Neural cell (in vitro differentiated cells): ENCODE data around the gene CACNA1B. TPM values are rescaled to one million over a fixed set of nuclear protein-coding genes. Genes with fewer than 3 reads are reported as not detected.

Source experiments
- H2AFZ ChIP-seq: fragments of 200-600, 300-800 bp; sonication (generic), shearing (Covaris generic); 2 replicates; pipeline ENCODE4 v1.6.0; 2014; ENCODE audit warnings: low read depth, mild to moderate bottlenecking, antibody characterized with exemption, low read length, moderate library complexity
- H3F3A ChIP-seq: fragments of 200-600 bp; shearing (Covaris generic); 2 replicates; pipeline ENCODE4 v1.6.1; 2016; ENCODE audit warnings: mild to moderate bottlenecking, moderate library complexity, mixed read lengths, antibody characterized with exemption, low read length; ENCODE audit not compliant: insufficient read depth, poor library complexity, severe bottlenecking
- H3K27ac ChIP-seq: fragments of 200-600, 300-800 bp; sonication (generic), shearing (Covaris generic); 2 replicates; pipeline ENCODE4 v1.5.1; 2014; ENCODE audit warnings: mild to moderate bottlenecking, low read length, moderate library complexity
- H3K27me3 ChIP-seq: fragments of 300-800, 200-600 bp; sonication (generic), shearing (Covaris generic); 2 replicates; pipeline ENCODE4 v1.6.0; 2014; ENCODE audit warnings: mild to moderate bottlenecking, low read depth, low read length, moderate library complexity; ENCODE audit not compliant: insufficient read depth
- H3K36me3 ChIP-seq: fragments of 300-800, 200-600 bp; sonication (generic), shearing (Covaris generic); 2 replicates; pipeline ENCODE4 v1.5.1; 2014; ENCODE audit warnings: mild to moderate bottlenecking, antibody characterized with exemption, low read length, moderate library complexity; ENCODE audit not compliant: insufficient read depth
- H3K4me2 ChIP-seq: fragments of 300-800, 200-600 bp; sonication (generic), shearing (Covaris generic); 2 replicates; pipeline ENCODE4 v1.6.0; 2014; ENCODE audit warnings: mild to moderate bottlenecking, low read length
- H3K4me3 ChIP-seq: fragments of 300-800, 200-600 bp; sonication (generic), shearing (Covaris generic); 2 replicates; pipeline ENCODE4 v1.5.1; 2014; ENCODE audit warnings: mild to moderate bottlenecking, low read length, moderate library complexity
- H3K79me2 ChIP-seq: fragments of 200-600 bp; shearing (Covaris generic); replicated peaks from 2 replicates; pipeline ENCODE4 v1.6.0; 2014; ENCODE audit warnings: mild to moderate bottlenecking, low read length, moderate library complexity; ENCODE audit not compliant: insufficient read depth
- H3K9ac ChIP-seq: fragments of 300-800, 200-600 bp; sonication (generic), shearing (Covaris generic); 2 replicates; pipeline ENCODE4 v1.6.1; 2016; ENCODE audit warnings: mild to moderate bottlenecking, low read length, mixed read lengths
- H3K9me2 ChIP-seq: fragments of 200-600 bp; shearing (Covaris generic); 2 replicates; pipeline ENCODE4 v1.6.1; 2016; ENCODE audit warnings: mild to moderate bottlenecking, low read length, mixed read lengths; ENCODE audit not compliant: insufficient read depth
- H3K9me3 ChIP-seq: fragments of 200-600, 300-800 bp; sonication (generic), shearing (Covaris generic); 2 replicates; pipeline ENCODE4 v1.6.1; 2016; ENCODE audit warnings: mild to moderate bottlenecking, mixed run types, low read length, moderate library complexity, mixed read lengths
- H4K20me1 ChIP-seq: fragments of 200-600 bp; shearing (Covaris generic); 2 replicates; pipeline ENCODE4 v1.6.1; 2016; ENCODE audit warnings: mild to moderate bottlenecking, mixed run types; ENCODE audit not compliant: insufficient read depth
- EZH2 ChIP-seq: fragments of 200-600, 300-800 bp; shearing (Covaris generic), sonication (generic); IDR thresholded peaks from 2 replicates; pipeline ENCODE4 v1.6.1; 2014; ENCODE audit warnings: antibody characterized with exemption, low read length, borderline replicate concordance, mild to moderate bottlenecking; ENCODE audit not compliant: insufficient read depth, poor library complexity, severe bottlenecking
- MXI1 ChIP-seq: fragments of 450-650 bp; conservative IDR thresholded peaks from 2 replicates; pipeline ENCODE4 v1.6.1; 2014; ENCODE audit warnings: antibody characterized with exemption, mild to moderate bottlenecking; ENCODE audit not compliant: poor library complexity, severe bottlenecking
- POLR2AphosphoS5 ChIP-seq: IDR thresholded peaks from 2 replicates; pipeline ENCODE4 v1.6.1; 2012
- RAD21 ChIP-seq: fragments of 450-650 bp; conservative IDR thresholded peaks from 2 replicates; pipeline ENCODE4 v1.6.1; 2014; ENCODE audit warnings: antibody characterized with exemption, mild to moderate bottlenecking, moderate library complexity
- SMC3 ChIP-seq: fragments of 450-650 bp; conservative IDR thresholded peaks from 2 replicates; pipeline ENCODE4 v1.6.1; 2014; ENCODE audit warnings: antibody characterized with exemption, mild to moderate bottlenecking, moderate library complexity; ENCODE audit not compliant: poor library complexity
- TAF1 ChIP-seq: IDR thresholded peaks from 2 replicates; pipeline ENCODE4 v1.6.1; 2012; ENCODE audit warnings: low read depth
- polyA plus RNA-seq: library from polyadenylated mRNA; depleted of rRNA; stranded (reverse); fragments of >200 nt; gene quantifications from 2 replicates; pipeline ENCODE4 v1.2.3, GENCODE V29; 2014
- TF ChIP-seq, protein P1 (sequence below): fragments of 450-650 bp; IDR thresholded peaks from 2 replicates; pipeline ENCODE4 v1.5.1; 2014; ENCODE audit warnings: antibody characterized with exemption, mild to moderate bottlenecking, moderate library complexity; ENCODE audit not compliant: poor library complexity, severe bottlenecking
- TF ChIP-seq, protein P2 (sequence below): IDR thresholded peaks from 2 replicates; pipeline ENCODE4 v1.6.1; 2012; ENCODE audit warnings: borderline replicate concordance

Gene CACNA1B
- polyA plus RNA-seq, 1 donor from 2014 or later: 5.8 TPM

DNA sequence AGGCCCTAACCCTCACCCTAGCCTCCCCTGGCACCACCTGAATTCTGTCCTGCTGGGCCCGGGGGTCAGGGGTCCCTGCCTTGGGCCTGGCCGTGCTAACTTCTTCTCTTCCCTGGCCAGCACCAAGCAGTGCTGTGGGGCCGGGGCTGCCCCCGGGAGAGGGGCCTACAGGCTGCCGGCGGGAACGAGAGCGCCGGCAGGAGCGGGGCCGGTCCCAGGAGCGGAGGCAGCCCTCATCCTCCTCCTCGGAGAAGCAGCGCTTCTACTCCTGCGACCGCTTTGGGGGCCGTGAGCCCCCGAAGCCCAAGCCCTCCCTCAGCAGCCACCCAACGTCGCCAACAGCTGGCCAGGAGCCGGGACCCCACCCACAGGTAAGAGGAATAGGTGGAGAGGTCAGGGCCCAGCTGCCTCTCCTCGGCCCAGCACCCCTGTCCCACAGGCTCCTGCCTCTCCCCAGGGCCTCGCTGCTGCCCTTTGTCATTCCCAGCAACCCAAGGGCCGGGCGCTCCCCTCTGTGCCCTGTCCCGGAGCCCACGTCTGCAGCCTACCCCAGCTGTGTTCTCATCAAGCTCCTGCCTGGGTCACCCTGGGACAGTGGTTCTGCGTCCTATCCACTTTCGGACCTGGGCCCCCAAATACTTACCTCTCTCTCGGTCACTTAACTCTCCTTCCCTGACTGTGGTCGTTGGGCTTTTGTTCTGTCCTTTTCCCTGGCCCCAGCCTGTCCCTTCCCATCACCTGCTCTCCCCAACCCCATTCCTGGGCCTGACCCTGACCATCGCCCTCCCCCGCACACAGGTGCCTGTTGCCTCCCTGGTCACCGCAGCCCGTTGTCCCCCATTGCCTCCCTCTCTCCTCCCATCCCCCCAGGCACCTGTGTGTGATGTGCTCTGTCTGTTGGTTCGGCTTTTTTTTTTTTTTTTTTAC lies 243.2 kb downstream of the CACNA1B start:
- Histone ChIP-seq H3K79me2 (no peaks in the 10 kb centered on the region), H3K4me3 (no peak overlapping the region), H4K20me1 (no peaks in the 10 kb centered on the region), H3K36me3 (peaks cover 7% of the 10 kb centered on the region), H3F3A (no peaks in the 10 kb centered on the region), H3K9me2 (no peaks in the 10 kb centered on the region), H3K4me2 (no peak overlapping the region), H2AFZ (no peak overlapping the region), H3K9me3 (peaks cover 9% of the 10 kb centered on the region), H3K9ac (no peak overlapping the region), H3K27ac (no peak overlapping the region), H3K27me3 (no peaks in the 10 kb centered on the region)
- no peak for TF ChIP-seq RAD21
- TF ChIP-seq, protein P1, sequence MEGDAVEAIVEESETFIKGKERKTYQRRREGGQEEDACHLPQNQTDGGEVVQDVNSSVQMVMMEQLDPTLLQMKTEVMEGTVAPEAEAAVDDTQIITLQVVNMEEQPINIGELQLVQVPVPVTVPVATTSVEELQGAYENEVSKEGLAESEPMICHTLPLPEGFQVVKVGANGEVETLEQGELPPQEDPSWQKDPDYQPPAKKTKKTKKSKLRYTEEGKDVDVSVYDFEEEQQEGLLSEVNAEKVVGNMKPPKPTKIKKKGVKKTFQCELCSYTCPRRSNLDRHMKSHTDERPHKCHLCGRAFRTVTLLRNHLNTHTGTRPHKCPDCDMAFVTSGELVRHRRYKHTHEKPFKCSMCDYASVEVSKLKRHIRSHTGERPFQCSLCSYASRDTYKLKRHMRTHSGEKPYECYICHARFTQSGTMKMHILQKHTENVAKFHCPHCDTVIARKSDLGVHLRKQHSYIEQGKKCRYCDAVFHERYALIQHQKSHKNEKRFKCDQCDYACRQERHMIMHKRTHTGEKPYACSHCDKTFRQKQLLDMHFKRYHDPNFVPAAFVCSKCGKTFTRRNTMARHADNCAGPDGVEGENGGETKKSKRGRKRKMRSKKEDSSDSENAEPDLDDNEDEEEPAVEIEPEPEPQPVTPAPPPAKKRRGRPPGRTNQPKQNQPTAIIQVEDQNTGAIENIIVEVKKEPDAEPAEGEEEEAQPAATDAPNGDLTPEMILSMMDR: no peak
- no peak for TF ChIP-seq SMC3
- TF ChIP-seq EZH2: no peak
- TF ChIP-seq POLR2AphosphoS5: no peak
- no peak for TF ChIP-seq MXI1

DNA sequence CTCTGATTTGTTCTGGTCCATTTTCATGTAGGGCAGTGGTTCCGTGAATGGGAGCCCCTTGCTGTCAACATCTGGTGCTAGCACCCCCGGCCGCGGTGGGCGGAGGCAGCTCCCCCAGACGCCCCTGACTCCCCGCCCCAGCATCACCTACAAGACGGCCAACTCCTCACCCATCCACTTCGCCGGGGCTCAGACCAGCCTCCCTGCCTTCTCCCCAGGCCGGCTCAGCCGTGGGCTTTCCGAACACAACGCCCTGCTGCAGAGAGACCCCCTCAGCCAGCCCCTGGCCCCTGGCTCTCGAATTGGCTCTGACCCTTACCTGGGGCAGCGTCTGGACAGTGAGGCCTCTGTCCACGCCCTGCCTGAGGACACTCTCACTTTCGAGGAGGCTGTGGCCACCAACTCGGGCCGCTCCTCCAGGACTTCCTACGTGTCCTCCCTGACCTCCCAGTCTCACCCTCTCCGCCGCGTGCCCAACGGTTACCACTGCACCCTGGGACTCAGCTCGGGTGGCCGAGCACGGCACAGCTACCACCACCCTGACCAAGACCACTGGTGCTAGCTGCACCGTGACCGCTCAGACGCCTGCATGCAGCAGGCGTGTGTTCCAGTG lies 244.0 kb downstream of the CACNA1B start:
- no peaks in the 10 kb centered on the region for H3K79me2 ChIP-seq
- H3K9me2 ChIP-seq: no peaks in the 10 kb centered on the region
- peaks cover 9% of the 10 kb centered on the region for H3K9me3 ChIP-seq
- H3K9ac ChIP-seq: no peak overlapping the region
- H3K36me3 ChIP-seq: peaks cover 7% of the 10 kb centered on the region
- no peaks in the 10 kb centered on the region for H3F3A ChIP-seq
- no peak overlapping the region for H2AFZ ChIP-seq
- H4K20me1 ChIP-seq: no peaks in the 10 kb centered on the region
- TF ChIP-seq, protein P1: no peak
- TF ChIP-seq TAF1: no peak
- TF ChIP-seq, protein P2, sequence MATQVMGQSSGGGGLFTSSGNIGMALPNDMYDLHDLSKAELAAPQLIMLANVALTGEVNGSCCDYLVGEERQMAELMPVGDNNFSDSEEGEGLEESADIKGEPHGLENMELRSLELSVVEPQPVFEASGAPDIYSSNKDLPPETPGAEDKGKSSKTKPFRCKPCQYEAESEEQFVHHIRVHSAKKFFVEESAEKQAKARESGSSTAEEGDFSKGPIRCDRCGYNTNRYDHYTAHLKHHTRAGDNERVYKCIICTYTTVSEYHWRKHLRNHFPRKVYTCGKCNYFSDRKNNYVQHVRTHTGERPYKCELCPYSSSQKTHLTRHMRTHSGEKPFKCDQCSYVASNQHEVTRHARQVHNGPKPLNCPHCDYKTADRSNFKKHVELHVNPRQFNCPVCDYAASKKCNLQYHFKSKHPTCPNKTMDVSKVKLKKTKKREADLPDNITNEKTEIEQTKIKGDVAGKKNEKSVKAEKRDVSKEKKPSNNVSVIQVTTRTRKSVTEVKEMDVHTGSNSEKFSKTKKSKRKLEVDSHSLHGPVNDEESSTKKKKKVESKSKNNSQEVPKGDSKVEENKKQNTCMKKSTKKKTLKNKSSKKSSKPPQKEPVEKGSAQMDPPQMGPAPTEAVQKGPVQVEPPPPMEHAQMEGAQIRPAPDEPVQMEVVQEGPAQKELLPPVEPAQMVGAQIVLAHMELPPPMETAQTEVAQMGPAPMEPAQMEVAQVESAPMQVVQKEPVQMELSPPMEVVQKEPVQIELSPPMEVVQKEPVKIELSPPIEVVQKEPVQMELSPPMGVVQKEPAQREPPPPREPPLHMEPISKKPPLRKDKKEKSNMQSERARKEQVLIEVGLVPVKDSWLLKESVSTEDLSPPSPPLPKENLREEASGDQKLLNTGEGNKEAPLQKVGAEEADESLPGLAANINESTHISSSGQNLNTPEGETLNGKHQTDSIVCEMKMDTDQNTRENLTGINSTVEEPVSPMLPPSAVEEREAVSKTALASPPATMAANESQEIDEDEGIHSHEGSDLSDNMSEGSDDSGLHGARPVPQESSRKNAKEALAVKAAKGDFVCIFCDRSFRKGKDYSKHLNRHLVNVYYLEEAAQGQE: no peak
- no peak overlapping the region for H3K27ac ChIP-seq
- H3K27me3 ChIP-seq: no peaks in the 10 kb centered on the region
- H3K4me3 ChIP-seq: no peak overlapping the region
- no peak overlapping the region for H3K4me2 ChIP-seq
